HG02885 (cell line): ENCODE measurements around the gene TF.
"Not testable (repeated sequence)": the region's sequence is repeated elsewhere in the genome, so short reads cannot be mapped to it uniquely, and the experiment has no call there.

Experiments used
- ATAC-seq: cut with Tn5 transposase; IDR thresholded peaks from one replicate; pipeline ENCODE4 v1.9.1; 2021; ENCODE audit warnings: mild to moderate bottlenecking; ENCODE audit not compliant: unreplicated experiment, poor library complexity

TF gene

DNA sequence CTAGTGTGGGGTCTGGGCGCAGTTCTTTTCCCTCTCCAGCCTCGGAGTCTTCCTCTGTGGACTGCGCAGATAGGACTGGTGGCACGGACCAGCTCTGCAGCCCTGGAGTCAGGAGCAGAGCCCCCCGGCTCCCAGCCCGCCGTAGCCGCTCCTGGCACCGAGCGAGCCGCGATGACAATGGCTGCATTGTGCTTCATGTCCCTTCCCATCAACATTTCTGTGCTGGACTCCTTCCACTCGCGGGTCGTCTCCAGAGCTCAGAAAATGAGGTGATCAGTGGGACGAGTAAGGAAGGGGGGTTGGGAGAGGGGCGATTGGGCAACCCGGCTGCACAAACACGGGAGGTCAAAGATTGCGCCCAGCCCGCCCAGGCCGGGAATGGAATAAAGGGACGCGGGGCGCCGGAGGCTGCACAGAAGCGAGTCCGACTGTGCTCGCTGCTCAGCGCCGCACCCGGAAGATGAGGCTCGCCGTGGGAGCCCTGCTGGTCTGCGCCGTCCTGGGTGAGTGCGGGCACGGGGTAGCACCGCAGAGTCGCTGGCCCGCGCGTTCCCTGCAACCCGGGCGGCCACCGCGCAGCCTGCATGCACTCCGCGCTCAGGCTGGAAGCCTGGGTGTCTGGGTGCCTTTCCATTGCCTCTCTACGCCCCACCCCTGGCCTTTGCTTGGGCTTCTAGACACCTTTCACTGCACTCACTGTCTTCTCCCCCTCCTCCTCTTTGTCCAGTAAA, at the start of gene TF:
Gene TF (plus strand): TSS at position 413 of the 731 bp plus-strand sequence. CDS start 48 bp downstream, at position 461.
- ATAC-seq, result no peak

DNA sequence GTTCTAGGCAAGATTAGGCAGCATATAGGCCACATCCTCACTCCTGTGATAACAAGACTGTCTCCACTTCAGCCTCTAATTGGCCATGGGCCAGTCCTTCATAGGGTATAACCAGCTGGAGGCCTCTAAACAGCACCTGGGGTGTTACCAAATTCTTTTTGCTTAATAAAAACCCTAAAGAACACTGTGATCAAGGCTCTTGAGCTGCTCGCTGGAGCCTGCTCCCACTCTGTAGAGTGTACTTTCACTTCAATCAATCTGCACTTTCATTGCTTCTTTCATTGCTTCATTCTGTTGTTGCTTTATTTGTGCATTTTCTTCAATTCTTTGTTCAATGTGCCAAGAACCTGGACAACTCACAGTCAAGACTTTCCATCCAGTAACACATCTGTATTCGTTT, 48.2 kb upstream of the TF start:
- ATAC-seq, result no peak

DNA sequence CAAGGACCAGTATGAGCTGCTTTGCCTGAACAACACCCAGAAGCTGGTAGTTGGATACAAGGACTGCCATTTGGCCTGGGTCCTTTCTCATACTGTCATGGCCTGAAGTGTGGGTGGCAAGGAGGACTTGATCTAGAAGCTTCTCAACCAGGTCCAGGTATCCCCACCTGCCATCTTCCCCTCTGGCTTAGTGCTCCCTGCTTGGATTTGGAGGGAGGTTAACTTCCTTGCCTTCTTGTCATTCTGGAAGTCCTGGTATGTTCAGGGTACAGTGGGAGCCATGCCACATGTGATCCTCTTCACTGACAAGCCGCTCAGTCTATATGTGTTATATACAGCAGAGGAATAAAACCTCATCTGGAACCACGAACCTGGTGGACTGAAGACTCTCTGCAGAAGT, 46.7 kb upstream of the TF start:
- ATAC-seq, result no peak

DNA sequence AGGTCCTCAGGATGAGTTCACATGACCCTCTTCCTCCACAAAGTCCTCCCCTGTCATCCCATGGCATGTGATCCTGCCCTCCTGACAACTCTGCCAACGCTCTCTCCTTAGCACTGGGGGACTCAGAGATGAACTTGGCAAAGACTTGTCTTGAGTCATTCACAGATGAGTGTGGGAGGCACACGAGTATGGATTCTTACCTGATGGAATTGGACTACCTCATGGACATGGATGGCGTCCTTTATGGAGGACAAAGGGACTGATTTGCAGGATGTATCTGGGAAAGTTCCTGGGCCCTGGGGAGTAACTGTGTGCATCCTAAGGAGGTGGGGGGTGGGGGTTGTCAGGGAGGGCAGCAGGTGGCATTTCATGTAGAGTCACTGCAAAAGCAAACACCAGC, 46.3 kb upstream of the TF start:
- no peak for ATAC-seq

DNA sequence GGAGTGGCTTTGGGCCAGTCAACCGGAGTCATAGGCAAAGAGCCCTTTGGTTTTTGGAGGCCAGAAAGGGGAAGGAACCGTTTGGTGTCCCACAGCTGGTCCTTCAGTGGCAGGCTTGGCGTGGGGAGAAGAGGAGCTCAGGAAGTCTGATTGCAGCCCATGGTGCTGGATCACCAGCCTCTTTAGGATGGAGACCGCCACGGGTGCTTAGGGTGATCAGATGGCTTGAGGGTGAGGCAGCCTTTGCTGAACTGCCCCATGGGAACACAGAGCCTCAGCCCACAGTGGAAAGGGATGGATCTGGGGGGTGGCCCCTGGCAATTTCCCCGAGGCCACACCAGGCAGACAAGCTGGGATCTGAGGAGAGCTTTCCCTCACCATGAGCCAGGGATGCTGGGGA, 45.8 kb upstream of the TF start:
- ATAC-seq, result no peak

DNA sequence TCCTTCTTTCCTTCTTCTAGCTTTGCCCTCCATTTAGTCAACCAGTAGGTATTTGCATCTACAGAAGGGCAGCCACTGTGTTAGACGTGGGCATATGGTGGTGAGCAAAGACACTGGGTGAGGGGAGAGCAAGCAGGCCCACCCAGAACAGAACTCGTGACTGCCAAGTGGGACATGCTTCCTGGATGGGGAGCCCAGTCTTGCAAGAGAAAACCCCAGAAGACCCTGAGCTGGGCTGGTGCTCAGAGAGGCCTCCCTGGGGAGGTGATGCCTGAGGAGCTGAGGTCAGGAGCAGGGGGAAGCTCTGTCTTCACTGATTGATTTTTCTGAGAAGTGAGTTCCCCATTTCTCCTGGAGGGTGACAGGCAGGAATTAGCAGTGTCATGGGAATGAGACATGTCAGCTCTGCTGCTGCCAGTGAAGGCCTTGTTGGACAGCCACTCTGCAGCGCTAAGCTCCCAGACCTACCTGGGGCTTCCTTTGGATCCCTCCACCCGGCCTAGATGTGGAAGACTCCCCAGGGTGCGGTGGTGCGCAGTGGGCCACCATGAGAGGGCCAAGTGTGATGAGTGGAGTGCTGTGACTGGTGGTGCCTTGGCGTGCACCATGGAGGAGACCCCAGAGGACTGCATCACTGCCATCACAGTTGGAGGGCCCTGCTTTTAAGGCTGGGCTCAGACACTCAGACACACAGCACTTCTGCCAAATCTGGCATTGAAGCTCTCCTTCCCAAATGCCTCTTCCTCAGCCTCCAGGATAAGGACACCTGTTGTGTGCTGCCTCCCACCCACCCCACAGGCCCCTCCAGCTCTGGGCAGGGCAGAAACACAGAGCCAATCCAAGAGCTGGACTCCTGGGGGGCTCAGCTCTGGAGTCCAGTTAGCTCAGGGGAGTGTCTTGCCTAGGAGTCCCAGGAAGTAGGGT, 44.5 kb upstream of the TF start:
- ATAC-seq, result no peak

DNA sequence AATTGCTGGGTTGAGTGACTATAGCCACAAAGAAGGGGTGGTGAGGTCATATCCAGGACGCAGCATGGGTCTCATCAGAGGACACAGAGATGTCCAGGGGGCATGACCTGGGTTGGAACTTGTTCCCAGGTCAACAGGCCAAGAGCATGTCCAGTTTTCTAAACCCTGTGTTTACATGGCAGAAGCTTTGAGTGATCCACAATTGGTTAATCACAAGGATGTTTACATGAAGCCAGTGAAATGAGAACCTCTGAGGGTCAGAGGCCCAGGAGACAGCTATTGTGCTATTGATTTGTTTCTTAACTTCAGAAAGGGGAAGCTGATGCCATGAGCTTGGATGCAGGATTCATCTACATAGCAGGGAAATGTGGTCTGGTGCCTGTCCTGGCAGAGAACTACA, 42.3 kb upstream of the TF start:
- no peak for ATAC-seq

DNA sequence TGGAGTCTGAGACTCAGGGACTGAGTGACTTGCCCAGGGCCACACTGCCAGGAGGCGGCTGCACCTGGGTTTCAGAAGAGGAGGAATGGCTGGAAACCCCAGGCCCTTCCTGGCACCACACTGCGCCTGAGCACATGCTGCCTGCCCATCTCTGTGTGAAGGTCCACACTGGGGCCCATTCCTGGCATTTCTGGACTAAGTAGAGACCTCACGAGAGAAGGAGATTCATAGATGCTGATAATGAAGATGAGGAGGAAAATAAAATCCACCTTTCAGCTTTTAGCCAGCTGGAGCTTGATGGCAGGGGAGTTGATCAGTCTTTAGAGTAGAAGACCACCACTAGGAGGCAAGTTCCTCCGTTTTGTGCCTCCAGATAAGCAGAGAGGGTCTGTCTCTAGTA, 40.2 kb upstream of the TF start:
- ATAC-seq, result no peak

DNA sequence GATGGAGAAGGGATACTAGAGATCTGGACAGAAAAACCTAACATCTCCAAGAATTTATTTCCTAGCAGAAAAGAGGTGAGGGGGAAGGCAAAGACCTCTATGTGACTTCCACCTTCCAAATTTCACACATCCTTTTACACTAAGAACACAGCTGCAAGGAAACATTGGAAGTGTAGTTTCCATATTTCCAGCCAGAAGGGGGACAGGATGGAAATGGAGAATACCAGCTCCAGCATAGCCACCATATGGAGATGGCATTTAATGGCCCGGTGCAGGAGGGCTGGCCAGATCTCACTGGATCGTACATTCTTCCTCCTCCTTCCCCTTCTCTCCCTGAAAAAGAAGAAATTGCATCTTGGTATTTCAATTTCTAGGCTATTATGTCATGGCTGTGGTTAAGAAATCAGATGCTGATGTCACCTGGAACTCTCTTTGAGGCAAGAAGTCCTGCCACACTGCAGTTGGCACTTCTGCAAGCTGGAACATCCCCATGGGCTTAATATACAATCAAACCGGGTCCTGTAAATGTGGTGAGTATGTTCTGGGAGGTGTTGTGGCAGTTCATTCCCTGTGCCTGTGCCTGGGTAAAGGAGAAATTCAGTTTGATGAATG, 36.9 kb upstream of the TF start:
- no peak for ATAC-seq

DNA sequence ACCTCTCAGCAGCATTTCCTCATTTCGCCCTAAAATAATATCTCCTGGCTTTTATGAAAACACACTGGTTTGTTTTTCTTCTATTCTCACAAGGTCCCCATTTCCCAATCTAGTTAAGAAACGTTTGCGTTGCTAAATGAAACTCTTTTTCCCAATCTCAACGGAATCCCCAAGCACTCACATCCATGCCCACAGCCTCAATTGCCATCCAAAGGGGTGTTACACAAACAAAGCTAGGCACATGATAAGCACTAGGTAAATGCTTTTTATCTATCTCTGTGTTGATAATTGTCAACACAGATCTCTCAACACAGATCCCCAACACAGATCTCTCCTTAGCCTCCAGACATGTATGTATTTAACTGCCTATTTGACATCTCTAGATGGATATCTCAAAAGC, 35.2 kb upstream of the TF start:
- no peak for ATAC-seq

DNA sequence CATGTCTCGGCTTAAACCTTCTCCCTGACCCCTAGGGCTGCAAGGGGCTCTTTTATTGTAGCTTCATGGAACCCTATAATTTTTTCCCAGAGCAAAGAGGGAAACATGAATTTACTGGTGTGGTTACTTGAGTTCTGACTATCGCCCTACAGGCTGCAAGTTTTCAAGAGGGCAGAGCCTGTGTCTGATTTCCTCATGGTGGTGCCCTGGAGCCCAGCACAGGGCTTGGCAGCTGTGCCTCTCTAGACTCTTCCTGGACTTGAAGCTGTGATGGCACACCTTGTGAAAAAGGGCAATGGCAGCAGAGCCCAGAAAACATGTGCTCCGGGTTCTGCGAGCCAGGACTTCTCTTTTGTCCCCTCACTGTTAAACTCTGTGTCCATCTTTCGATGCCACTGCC, 34.2 kb upstream of the TF start:
- ATAC-seq, result no peak

DNA sequence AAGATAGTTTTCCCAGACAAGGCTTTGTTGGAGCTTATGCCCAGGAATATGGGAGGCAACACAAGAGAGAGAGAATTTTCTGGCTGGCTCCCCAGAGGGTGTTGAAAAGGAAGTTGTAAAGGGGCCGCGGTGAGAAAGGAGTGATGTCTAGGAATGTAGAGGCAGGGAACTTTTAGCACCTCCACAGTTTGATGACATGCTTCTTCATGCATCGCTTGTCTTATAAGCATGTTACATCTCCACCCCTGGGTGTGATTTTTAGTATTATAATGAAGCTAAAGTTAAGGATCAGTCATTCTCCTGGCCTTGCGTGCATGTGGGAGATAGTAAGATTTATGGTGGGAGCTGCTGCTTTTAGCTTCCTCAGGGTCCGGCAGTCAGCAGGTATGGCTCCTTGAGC, 32.8 kb upstream of the TF start:
- no peak for ATAC-seq

DNA sequence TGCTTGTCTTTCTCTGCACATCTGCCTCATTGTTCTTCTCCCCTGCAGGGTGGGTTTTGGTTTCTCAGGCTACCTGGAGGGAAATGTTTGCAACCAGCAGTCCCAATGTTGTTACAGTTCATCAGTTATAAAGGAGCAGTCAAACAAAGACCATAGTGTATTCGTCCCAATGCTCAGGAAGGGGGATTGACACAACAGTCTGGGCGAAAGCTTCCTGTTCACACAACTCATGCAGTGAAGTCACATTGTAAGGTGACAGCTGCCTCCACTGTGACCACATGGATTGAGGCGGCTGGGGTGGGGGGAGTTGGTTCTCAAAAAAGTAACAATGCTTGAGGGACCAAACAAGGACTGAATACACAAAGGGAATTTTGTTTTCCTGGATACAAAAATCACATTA, 28.8 kb upstream of the TF start:
- no peak for ATAC-seq

DNA sequence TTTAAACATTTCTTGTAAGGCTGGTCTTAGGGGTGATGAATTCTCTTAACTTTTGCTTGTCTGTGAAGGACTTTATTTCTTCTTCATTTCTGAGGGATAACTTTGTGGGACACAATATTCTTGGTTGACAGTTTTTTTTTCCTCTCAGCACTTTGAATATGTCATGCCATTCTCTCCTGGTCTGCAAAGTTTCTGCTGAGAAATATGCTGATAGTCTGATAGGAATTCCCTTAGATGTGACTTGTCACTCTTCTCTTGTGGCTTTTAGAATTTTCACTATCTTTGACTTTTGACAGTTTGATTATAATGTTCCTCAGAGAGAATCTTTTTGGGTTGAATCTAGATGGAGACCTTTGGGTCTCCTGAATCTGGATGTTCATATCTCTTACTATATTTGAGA, 23.3 kb upstream of the TF start:
- ATAC-seq, result no peak

DNA sequence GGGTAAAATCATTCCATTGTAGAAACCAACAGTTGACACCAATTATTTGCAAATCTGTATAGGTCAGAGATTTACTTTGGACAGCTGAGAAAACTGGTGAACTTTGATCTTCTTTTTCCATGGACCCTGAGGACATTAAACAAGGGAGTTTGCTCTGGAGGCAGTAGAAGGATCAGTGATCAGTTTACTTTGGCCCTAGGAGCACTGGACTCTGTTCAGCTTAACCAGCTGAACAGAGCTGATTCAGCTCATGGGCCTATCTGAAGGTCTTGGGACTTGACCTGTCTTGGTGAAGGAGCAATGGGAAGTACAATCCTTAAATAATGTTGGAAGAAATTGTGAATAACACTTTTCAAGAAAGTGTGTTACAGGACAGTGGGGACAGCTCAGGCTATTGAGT, 15.2 kb upstream of the TF start:
- ATAC-seq, result no peak

DNA sequence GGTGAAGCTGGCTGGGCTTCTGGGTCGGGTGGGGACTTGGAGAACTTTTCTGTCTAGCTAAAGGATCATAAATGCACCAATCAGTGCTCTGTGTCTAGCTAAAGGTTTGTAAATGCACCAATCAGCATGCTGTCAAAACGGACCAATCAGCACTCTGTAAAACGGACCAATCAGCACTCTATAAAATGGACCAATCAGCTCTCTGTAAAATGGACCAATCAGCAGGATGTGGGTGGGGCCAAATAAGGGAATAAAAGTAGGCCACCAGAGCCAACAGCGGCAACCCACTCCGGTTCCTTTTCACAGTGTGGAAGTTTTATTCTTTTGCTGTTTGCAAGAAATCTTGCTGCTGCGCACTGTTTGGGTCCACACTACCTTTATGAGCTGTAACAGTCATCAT, 14.0 kb upstream of the TF start:
- not testable (repeated sequence) for ATAC-seq

DNA sequence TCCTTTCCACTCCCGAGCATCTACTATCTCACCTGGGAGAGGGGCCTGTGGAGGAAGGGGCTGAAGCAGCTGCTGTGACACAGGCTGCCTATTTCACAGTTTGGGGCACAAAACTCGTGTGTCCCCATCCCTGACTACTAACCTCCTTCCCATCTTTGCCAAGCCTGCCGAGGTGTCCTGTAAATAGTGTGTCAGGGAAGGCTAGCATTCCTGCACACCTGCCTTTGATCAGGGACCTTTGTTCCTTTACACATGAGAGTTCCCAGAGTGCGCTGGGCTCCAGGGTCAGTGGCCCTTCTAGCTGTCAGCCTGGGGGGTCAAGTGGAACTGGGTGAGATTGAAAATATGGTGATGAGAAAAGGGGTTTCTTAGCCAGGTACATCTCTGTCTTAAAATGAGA, 13.0 kb upstream of the TF start:
- ATAC-seq, result no peak

DNA sequence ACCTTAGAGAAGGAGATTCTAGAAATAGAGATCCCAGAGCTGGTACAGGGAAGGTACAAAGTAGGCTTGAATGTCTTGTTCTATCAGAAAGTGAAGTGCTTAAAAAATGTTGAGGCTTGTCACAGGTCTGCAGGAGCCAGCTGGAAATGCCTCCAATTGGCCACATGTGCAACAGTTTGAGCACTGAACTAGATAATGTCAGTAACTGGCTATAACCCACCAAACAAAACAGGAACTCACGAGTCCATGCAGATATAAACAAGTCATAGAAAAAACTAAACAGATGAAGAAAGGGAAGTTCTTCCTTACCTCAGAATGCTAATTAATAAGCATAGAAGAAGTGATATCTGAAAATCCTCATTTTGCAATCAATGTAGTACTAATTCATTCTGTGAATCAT, 11.9 kb upstream of the TF start:
- ATAC-seq, result no peak

DNA sequence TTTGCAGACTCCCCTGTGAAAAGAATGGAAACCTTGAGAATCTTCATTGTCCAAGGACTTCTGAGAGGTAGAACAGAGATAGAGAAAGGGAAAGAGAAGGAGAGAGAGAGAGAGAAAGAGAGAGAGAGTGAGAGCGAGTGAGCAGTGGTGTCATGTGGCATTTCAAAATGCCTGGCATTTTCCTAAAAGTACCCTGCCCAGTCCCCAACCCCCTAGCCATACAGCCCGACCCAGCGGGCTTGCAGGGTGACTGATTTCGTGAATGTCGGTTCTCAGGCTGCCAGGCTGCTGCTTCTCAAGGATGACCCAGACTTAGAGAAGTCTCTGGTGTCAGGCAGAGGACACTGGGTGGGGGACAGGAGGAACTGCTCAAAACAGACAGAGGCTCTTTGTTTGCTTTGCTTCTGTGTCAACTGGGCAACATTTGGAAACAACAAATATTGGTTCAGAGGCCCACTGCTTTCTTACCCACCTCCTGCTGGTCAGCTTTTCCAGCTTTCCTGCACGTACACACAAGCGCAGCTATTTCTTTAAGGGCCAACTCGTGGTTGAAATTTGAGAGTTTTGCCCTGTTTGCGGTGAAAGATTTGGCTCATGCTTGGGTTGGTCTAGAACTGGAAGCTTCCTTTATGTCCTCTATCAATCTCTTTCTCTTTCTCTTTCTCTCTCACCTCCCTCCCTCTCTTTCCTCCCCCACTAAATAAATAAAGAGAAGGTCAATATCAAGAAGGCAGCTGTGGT, 3.7 kb upstream of the TF start:
- ATAC-seq, result no peak

DNA sequence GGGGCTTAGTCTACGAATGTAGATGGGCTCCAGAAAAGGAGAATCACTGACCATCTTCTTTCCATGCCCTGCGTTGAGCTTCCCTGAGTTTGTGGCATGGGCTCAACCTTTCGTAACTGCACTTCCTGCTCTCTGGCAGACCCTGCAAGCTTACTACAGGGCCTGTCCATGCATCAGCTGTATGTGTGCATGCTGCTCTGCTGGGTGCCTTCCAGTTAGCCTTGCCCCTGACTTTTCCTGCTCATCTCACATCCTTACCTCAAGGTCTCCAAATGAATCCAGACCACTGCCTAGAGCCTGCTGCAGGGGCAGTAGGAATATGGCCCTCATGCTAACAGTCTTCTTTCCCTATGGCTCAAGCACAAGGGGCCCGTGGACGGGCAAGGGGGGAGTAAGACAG, 2.0 kb upstream of the TF start:
- no peak for ATAC-seq

DNA sequence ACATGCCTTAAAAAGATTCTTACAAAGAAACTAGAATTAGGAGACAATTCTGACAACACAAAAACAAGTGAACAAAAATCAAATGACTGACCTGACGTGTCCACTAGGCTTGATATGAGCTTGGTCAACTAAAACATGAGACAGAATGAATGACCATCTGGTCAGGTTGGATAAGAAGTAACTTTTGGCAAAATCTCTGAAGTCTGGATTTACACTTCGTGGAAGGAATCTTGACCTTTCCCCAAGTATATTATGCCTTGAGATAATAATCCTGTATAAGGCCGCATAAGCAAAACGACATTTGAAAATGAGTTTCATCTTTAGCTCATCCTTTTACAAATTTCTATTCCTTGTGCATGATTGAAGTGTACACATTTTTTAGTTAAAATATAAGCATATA, 1.1 kb upstream of the TF start:
- ATAC-seq, result no peak
